IMR-90 (cell line): Measurements from ENCODE around the gene TIMM44. TPM values are rescaled to one million over a fixed set of nuclear protein-coding genes. Genes with fewer than 3 reads are reported as not detected.
"Not testable (repeated sequence)": the region's sequence is repeated elsewhere in the genome, so short reads cannot be mapped to it uniquely, and the experiment has no call there.

ENCODE experiments used
- ATAC-seq: fragments of 200-7000 bp; cut with Tn5 transposase; 2 replicates; pipeline ENCODE4 v1.9.1; 2020; ENCODE audit warnings: low read depth, mild to moderate bottlenecking, moderate library complexity
- BruUV-seq: library from RNA; stranded (reverse); fragments of 400-500 nt; replicated peaks from 2 replicates; lab custom pipeline; 2021; lab: Mats Ljungman, UMichigan
- CTCF ChIA-PET: fragments of 300-600 bp; formaldehyde crosslinking; extraction: SDS; loops from one replicate; lab custom pipeline; 2021; ENCODE audit warnings: antibody characterized with exemption; lab: Yijun Ruan, JAX
- POLR2A ChIA-PET: fragments of 300-600 bp; sonication (Branson Sonifier 250); formaldehyde crosslinking; loops from one replicate; lab custom pipeline; 2022; ENCODE audit warnings: antibody characterized with exemption; ENCODE audit not compliant: unreplicated experiment; lab: Charles Lee
- DNase-seq: peaks from one replicate; pipeline ENCODE4 v3.0.0; 2013
- H2AFZ ChIP-seq: replicated peaks from 2 replicates; pipeline ENCODE3; 2013; ENCODE audit warnings: low read length, mild to moderate bottlenecking; ENCODE audit not compliant: poor library complexity
- H2AK5ac ChIP-seq: 2 replicates; pipeline ENCODE4 v1.6.1; 2013; ENCODE audit warnings: low read depth, low read length, inconsistent platforms
- H2AK9ac ChIP-seq: replicated peaks from 2 replicates; pipeline ENCODE3; 2013; ENCODE audit warnings: mild to moderate bottlenecking, low read depth, low read length, moderate library complexity; ENCODE audit not compliant: poor library complexity
- H2BK120ac ChIP-seq: 2 replicates; pipeline ENCODE4 v1.6.1; 2013; ENCODE audit warnings: low read depth, low read length, inconsistent platforms
- H2BK15ac ChIP-seq: 3 replicates; pipeline ENCODE4 v1.6.1; 2013; ENCODE audit warnings: low read depth, low read length, inconsistent platforms
- H2BK20ac ChIP-seq: 2 replicates; pipeline ENCODE4 v1.6.1; 2013; ENCODE audit warnings: low read depth, mild to moderate bottlenecking, inconsistent platforms, low read length, moderate library complexity
- H2BK5ac ChIP-seq: 2 replicates; pipeline ENCODE4 v1.6.1; 2013; ENCODE audit warnings: mild to moderate bottlenecking, low read depth, low read length, inconsistent platforms; ENCODE audit not compliant: poor library complexity, severe bottlenecking
- H3K14ac ChIP-seq: replicated peaks from 2 replicates; pipeline ENCODE4 v1.6.1; 2013; ENCODE audit warnings: low read depth, low read length, inconsistent platforms
- H3K18ac ChIP-seq: 2 replicates; pipeline ENCODE4 v1.6.1; 2013; ENCODE audit warnings: low read depth, low read length, control low read depth
- H3K23ac ChIP-seq: 2 replicates; pipeline ENCODE4 v1.6.1; 2013; ENCODE audit warnings: low read depth, low read length, inconsistent platforms
- H3K27ac ChIP-seq: 2 replicates; pipeline ENCODE4 v1.5.1; 2013; ENCODE audit warnings: mild to moderate bottlenecking, control low read depth, low read length; ENCODE audit not compliant: insufficient read depth
- H3K27me3 ChIP-seq: 2 replicates; pipeline ENCODE4 v1.6.1; 2013; ENCODE audit warnings: low read length; ENCODE audit not compliant: control insufficient read depth, insufficient read depth
- H3K36me3 ChIP-seq: 2 replicates; pipeline ENCODE4 v1.6.1; 2013; ENCODE audit warnings: low read length, mixed read lengths; ENCODE audit not compliant: control insufficient read depth, insufficient read depth
- H3K4ac ChIP-seq: 2 replicates; pipeline ENCODE4 v1.6.1; 2013; ENCODE audit warnings: low read depth, low read length, inconsistent platforms
- H3K4me1 ChIP-seq: 2 replicates; pipeline ENCODE4 v1.6.1; 2013; ENCODE audit warnings: low read length, mixed read lengths; ENCODE audit not compliant: control insufficient read depth, insufficient read depth
- H3K4me2 ChIP-seq: 2 replicates; pipeline ENCODE4 v1.6.1; 2013; ENCODE audit warnings: low read depth, mild to moderate bottlenecking, control low read depth, low read length, moderate library complexity
- H3K4me3 ChIP-seq: 2 replicates; pipeline ENCODE4 v1.5.1; 2013; ENCODE audit warnings: low read depth, mild to moderate bottlenecking, control low read depth, low read length, moderate library complexity; ENCODE audit not compliant: insufficient read depth
- H3K56ac ChIP-seq: 2 replicates; pipeline ENCODE4 v1.6.1; 2013; ENCODE audit warnings: low read length, inconsistent platforms; ENCODE audit not compliant: insufficient read depth; ENCODE audit errors: extremely low read depth
- H3K79me1 ChIP-seq, 2 experiments: 2 replicates each; pipeline ENCODE4 v1.6.1; 2013; ENCODE audit warnings: low read length in 2 of 2, inconsistent platforms in 1 of 2, low read depth in 1 of 2
- H3K9ac ChIP-seq: 2 replicates; pipeline ENCODE4 v1.6.1; 2013; ENCODE audit warnings: low read depth, low read length, control low read depth
- H3K9me1 ChIP-seq: 2 replicates; pipeline ENCODE4 v1.6.1; 2013; ENCODE audit warnings: low read length, inconsistent platforms; ENCODE audit not compliant: insufficient read depth
- H3K9me3 ChIP-seq: 2 replicates; pipeline ENCODE4 v1.6.1; 2013; ENCODE audit warnings: low read length; ENCODE audit not compliant: control insufficient read depth, insufficient read depth
- H4K20me1 ChIP-seq: 2 replicates; pipeline ENCODE4 v1.6.1; 2013; ENCODE audit warnings: low read length, inconsistent platforms; ENCODE audit not compliant: insufficient read depth
- H4K5ac ChIP-seq: 2 replicates; pipeline ENCODE4 v1.6.1; 2013; ENCODE audit warnings: mild to moderate bottlenecking, low read depth, low read length, control low read depth
- H4K8ac ChIP-seq, 2 experiments: 2 replicates each; pipeline ENCODE4 v1.6.1; 2013; ENCODE audit warnings: low read depth in 2 of 2, low read length in 2 of 2, control low read depth in 1 of 2, inconsistent platforms in 1 of 2
- H4K91ac ChIP-seq: 2 replicates; pipeline ENCODE4 v1.6.1; 2013; ENCODE audit warnings: low read depth, low read length, inconsistent platforms; ENCODE audit not compliant: insufficient read depth
- CEBPB ChIP-seq: IDR thresholded peaks from 2 replicates; pipeline ENCODE4 v1.6.1; 2012; ENCODE audit warnings: low read depth, low read length, improper control_type of control experiment
- ELK1 ChIP-seq: fragments of 150-350 bp; IDR thresholded peaks from 2 replicates; pipeline ENCODE4 v1.6.1; 2016; ENCODE audit warnings: low read depth, mild to moderate bottlenecking, low read length, moderate library complexity, borderline replicate concordance
- WGBS, 2 experiments: methylation state at CpG; one replicate each; pipeline versions ENCODE4 v1.1.5 to v1.1.7; 2013; ENCODE audit warnings: missing lambda C conversion rate in 2 of 2; ENCODE audit not compliant: insufficient read length in 1 of 2; ENCODE audit errors: extremely low coverage in 2 of 2; 5-methylcytosine and 5-hydroxymethylcytosine counted together
- dilution Hi-C: fragments of 300-500 bp; cut with HindIII; formaldehyde crosslinking; loops from one replicate; pipeline ENCODE4 v1.14.3; 2018; ENCODE audit warnings: low sequenced_read_pairs; ENCODE audit not compliant: unreplicated experiment
- in situ Hi-C: fragments of 300-500 bp; cut with MboI; formaldehyde crosslinking; loops from 3 replicates; pipeline ENCODE4 v1.14.3; 2019; ENCODE audit warnings: low sequenced_read_pairs, inconsistent platforms, mixed read lengths
- intact Hi-C: fragments of 100-400 bp; cut with micrococcal nuclease; formaldehyde crosslinking; loops from 2 replicates; pipeline ENCODE4 v1.10.0; 2022
- polyA plus RNA-seq, 3 experiments: library from polyadenylated mRNA; depleted of rRNA; stranded (reverse); fragments of >200 nt; gene quantifications; 2 replicates each; pipeline ENCODE4 v1.2.3, GENCODE V29; 2012; ENCODE audit warnings: low replicate concordance in 1 of 3
- total RNA-seq: library from RNA; depleted of rRNA; stranded (reverse); fragments of >200 nt; gene quantifications from 2 replicates; pipeline ENCODE4 v1.2.3, GENCODE V29; 2012

TIMM44 gene
- total and polyA plus RNA-seq, 2 of the 4 experiments (the other 2 are of a cell fraction): 37.6 to 52.3 TPM

GRCh38 chr19:7961920-7962626, 18.6 kb upstream of the TIMM44 start:
- Histone ChIP-seq H3K9me1 (no peaks in the 10 kb centered on the region), H2BK5ac (no peak overlapping the region), H3K23ac (no peak overlapping the region), H3K79me1 (peaks cover under 1 to 3% of the 10 kb centered on the region in 2 experiments; a peak in 1 of 4 replicates), H2AK5ac (no peak overlapping the region), H3K9me3 (no peaks in the 10 kb centered on the region), H2BK120ac (no peak overlapping the region), H3K4me2 (no peak overlapping the region), H4K20me1 (peaks cover 7% of the 10 kb centered on the region; the same call in 1 of the 2 replicates), H3K36me3 (peaks cover 53% of the 10 kb centered on the region), H2AFZ (no peak overlapping the region), H4K8ac (no peak overlapping the region), H4K5ac (no peak overlapping the region), H3K27ac (no peak overlapping the region), H3K14ac (no peak overlapping the region), H3K4me1 (no peaks in the 10 kb centered on the region), H2AK9ac (no peak overlapping the region), H3K27me3 (no peaks in the 10 kb centered on the region), H3K4ac (no peak overlapping the region), H3K18ac (no peak overlapping the region), H3K56ac (no peak overlapping the region), H2BK20ac (no peak overlapping the region), H4K91ac (no peak overlapping the region), H3K9ac (no peak overlapping the region), H3K4me3 (no peak overlapping the region), H2BK15ac (no peak overlapping the region)
- 96% methylated on average over 4 of the region's 13 CpGs; no CpG with 5 or more reads in 1 of the 2 experiments for WGBS, 2 experiments
- dilution Hi-C loops (no loop called here), in situ Hi-C loops (no loop called here), intact Hi-C loops (no loop called here)
- TF ChIP-seq ELK1: no peak
- 0 out of 2 replicates have a peak, but pooled peaks have one; percentile 10 for TF ChIP-seq CEBPB
- POLR2A ChIA-PET: no interaction called here
- BruUV-seq: no TSS peak
- CTCF ChIA-PET: no interaction called here
- ATAC-seq (no peak), DNase-seq (no peak)

DNA sequence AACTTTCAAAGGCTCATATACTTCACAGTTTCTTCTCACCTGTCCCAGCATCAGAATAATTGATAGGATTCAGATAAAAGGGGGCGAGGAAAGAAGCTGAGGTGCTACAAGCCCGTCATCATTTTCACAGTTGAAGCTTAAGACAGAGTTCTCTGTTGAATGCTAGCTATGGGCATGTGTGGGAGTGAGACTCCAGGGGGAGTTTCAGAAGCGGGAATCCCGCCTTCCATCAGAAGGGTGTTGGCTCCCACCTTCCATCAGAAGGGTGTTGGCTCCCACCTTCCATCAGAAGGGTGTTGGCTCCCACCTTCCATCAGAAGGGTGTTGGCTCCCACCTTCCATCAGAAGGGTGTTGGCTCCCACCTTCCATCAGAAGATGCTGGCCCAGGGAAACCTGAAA, 17.6 kb upstream of the TIMM44 start:
- WGBS, 2 experiments: no CpG with 5 or more reads among the region's 4 CpGs
- H3K4me3 ChIP-seq, H2BK15ac ChIP-seq, ATAC-seq, DNase-seq, H3K56ac ChIP-seq, intact Hi-C loops, H3K4me2 ChIP-seq, H3K4me1 ChIP-seq, H3K14ac ChIP-seq, H4K8ac ChIP-seq, H3K4ac ChIP-seq, H3K9me1 ChIP-seq, H2BK120ac ChIP-seq, H2BK5ac ChIP-seq, H2AK9ac ChIP-seq, POLR2A ChIA-PET, dilution Hi-C loops, H2AFZ ChIP-seq, H3K23ac ChIP-seq, H4K5ac ChIP-seq, H2AK5ac ChIP-seq, H2BK20ac ChIP-seq, H4K91ac ChIP-seq, H3K27ac ChIP-seq, in situ Hi-C loops, BruUV-seq, H3K9me3 ChIP-seq, H3K79me1 ChIP-seq, H3K27me3 ChIP-seq, H3K9ac ChIP-seq, H4K20me1 ChIP-seq, H3K18ac ChIP-seq: not testable (repeated sequence)
- CTCF ChIA-PET: interaction anchor here (0.9 kb wide), 1 partner anchor 10 kb away, joined by 4 read pairs; no protein-coding TSS in a partner anchor
- H3K36me3 ChIP-seq: peaks cover 47% of the 10 kb centered on the region
